ENCODE results near the gene NKD2.

DNA sequence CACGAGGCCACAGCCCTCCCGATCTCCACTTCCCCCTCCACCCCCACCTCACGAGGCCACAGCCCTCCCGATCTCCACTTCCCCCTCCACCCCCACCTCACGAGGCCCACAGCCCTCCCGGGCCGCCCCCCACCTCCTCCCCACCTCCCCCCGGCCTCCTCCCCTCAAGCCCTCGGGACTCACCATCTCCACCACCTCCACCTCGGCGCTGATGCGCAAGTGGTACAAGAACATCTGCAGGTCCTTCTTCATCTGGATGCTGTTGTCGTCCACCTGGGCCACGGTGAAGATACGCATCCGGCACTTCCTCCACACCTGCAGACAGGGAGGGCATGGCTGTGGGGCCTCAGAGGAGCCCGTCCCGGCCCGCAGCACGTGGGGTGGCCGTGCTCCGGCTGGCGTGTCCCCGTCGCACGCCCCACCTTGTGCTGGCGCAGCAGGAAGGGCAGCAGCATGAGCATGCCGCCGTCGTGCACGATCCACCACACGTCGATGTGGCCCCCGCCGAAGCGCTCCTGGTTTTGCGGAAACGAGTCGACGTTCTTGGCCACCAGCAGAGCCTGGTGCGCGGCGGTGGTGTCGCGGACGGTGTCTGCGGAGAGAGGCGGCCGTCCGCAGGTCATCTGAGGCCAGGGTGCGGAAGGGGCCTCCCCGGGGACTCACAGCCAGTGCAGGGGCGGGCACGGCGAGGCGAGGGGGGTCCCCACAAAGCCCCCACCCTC lies 55.2 kb downstream of the NKD2 start:
- TF ChIP-seq YY1 (IDR thresholded peaks at IDR 0.05; ENCODE audit: insufficient read depth, insufficient read length) = no peak
- no peak for TF ChIP-seq SUZ12 (IDR thresholded peaks at IDR 0.05; ENCODE audit: extremely low read depth, insufficient read depth, insufficient read length)
- TF ChIP-seq ZNF274 (IDR thresholded peaks at IDR 0.05; ENCODE audit: low read depth, low read length) = no peak
